ENCODE results near the gene TPPP2.
"Not testable (repeated sequence)": the region's sequence is repeated elsewhere in the genome, so short reads cannot be mapped to it uniquely, and the experiment has no call there.

Gene TPPP2

DNA sequence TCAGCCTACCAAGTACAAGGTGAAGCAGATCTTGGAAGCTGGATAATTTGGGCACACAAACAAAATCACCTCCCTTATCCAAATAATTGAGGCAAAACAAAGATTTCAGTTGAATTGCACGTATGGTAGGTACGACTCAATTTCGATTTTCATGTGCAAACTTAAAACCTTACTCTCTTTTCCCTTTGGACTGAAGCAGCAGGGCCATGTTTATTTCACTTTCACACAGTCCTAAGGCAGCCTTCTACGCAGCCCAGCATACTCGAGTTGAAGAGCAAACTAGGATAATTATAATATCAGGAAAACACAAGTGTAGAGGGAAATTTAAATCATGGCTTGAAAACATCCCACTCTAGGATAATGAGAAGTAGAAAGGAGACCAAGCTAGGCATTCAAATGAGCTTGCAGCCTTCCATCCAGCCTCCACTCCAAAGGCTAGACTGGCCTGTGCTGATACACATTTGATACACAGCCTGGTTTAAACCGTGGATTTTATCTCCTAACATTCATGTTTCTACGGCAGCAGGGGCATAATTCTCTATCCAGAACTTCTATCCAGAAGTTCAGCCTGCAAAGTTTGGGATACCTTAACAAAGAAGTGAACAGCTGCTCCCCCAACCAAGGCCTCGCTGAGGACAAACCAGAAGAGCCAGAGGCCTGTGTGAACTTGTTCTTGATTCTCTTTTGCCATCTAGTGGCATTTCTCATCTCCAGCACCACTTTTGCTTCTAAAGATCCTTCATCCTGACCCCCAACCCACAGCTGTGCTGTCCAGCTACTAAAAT is 9.8 kb downstream of the TPPP2 start:
- no peak overlapping the region for H3K9ac ChIP-seq (ENCODE audit: low read depth, low read length)
- no peaks in the 10 kb centered on the region for H3K36me3 ChIP-seq (ENCODE audit: control insufficient read depth, insufficient read depth, low read length)
- H3K27ac ChIP-seq (ENCODE audit: low read depth, low read length) = no peak overlapping the region
- H3K4me3 ChIP-seq (ENCODE audit: low read depth, low read length) = no peak overlapping the region
- no peaks in the 10 kb centered on the region for H3K27me3 ChIP-seq (ENCODE audit: control insufficient read depth, insufficient read depth, low read length)
- H3K9me3 ChIP-seq (ENCODE audit: control insufficient read depth, insufficient read depth, low read length) = no peaks in the 10 kb centered on the region
- H3K4me1 ChIP-seq (ENCODE audit: control insufficient read depth, insufficient read depth, low read length) = peaks cover 16% of the 10 kb centered on the region

GRCh38 chr14:21040370-21040925 is 10.4 kb downstream of the TPPP2 start:
- Histone ChIP-seq H3K4me1 (ENCODE audit: control insufficient read depth, insufficient read depth, low read length) (peaks cover 16% of the 10 kb centered on the region), H3K9ac (ENCODE audit: low read depth, low read length) (no peak overlapping the region), H3K9me3 (ENCODE audit: control insufficient read depth, insufficient read depth, low read length) (no peaks in the 10 kb centered on the region), H3K36me3 (ENCODE audit: control insufficient read depth, insufficient read depth, low read length) (no peaks in the 10 kb centered on the region), H3K27ac (ENCODE audit: low read depth, low read length) (no peak overlapping the region), H3K27me3 (ENCODE audit: control insufficient read depth, insufficient read depth, low read length) (no peaks in the 10 kb centered on the region), H3K4me3 (ENCODE audit: low read depth, low read length) (no peak overlapping the region)

DNA sequence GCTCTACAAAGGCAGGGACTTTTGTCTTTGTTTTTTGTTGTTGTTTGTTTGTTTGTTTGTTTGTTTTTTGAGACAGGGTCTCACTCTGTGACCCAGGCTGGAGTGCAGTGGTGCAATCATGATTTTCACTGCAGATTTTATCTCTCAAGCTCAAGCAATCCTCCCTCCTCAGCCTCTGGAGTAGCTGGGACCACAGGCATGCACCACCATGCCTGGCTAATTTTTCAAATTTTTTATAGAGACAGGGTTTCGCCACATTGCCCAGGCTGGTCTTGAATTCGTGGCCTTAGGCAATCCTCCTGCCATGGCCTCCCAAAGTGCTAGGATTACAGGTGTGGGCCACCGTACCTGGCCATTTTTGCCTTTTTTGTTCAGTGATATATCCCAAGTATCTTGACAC is 10.9 kb downstream of the TPPP2 start:
- H3K36me3 ChIP-seq (ENCODE audit: control insufficient read depth, insufficient read depth, low read length); H3K27me3 ChIP-seq (ENCODE audit: control insufficient read depth, insufficient read depth, low read length); H3K9me3 ChIP-seq (ENCODE audit: control insufficient read depth, insufficient read depth, low read length); H3K27ac ChIP-seq (ENCODE audit: low read depth, low read length); H3K9ac ChIP-seq (ENCODE audit: low read depth, low read length); H3K4me3 ChIP-seq (ENCODE audit: low read depth, low read length): not testable (repeated sequence)
- H3K4me1 ChIP-seq (ENCODE audit: control insufficient read depth, insufficient read depth, low read length) = peaks cover 16% of the 10 kb centered on the region

DNA sequence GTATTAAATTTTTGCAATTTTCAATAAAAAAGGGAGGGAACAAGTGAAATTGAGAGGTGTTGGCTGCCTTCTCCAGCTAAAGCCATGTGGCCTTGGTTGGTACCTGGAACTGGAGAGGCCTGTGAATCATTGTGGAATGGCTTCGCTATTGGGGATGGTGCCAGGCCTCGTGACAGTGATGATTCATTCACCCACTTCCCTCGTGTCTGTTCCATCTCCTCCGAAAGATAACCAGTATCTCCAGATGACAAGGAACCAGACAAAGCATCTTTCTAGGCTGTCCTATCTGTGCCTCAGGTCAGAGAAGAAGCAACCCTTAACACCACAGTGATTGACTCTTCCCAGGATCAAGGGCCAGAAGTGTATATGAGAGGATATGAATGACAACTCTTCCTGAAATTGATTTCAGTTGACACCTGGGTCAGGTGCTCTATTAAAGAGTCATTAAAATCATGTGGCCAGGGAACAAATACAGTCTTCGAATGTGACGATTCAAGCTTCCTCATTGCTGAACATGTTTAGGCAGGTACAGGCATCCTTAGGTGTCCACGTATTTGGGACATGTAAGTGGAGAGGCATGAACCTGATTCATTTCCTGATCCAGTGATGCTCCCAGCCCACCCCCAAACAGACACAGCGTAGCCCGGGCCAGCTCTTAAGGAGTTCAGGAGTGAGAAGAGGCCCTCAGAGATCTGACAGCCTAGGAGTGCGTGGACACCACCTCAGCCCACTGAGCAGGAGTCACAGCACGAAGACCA is 11.8 kb downstream of the TPPP2 start, which contains the start of gene RNASE7:
RNASE7 (plus strand) TSS at position 687 of the 758 bp plus-strand sequence. CDS start 631 bp downstream, outside the sequence.
- Histone ChIP-seq H3K4me1 (ENCODE audit: control insufficient read depth, insufficient read depth, low read length) (peaks cover 16% of the 10 kb centered on the region), H3K4me3 (ENCODE audit: low read depth, low read length) (no peak within 1 kb of the TSS), H3K27me3 (ENCODE audit: control insufficient read depth, insufficient read depth, low read length) (no peaks in the 10 kb centered on the region), H3K9me3 (ENCODE audit: control insufficient read depth, insufficient read depth, low read length) (no peaks in the 10 kb centered on the region), H3K36me3 (ENCODE audit: control insufficient read depth, insufficient read depth, low read length) (no peaks in the 10 kb centered on the region), H3K27ac (ENCODE audit: low read depth, low read length) (no peak within 1 kb of the TSS), H3K9ac (ENCODE audit: low read depth, low read length) (no peak within 1 kb of the TSS)

GRCh38 chr14:21042918-21043317 is 12.9 kb downstream of the TPPP2 start:
- no peak overlapping the region for H3K9ac ChIP-seq (ENCODE audit: low read depth, low read length)
- peaks cover 16% of the 10 kb centered on the region for H3K4me1 ChIP-seq (ENCODE audit: control insufficient read depth, insufficient read depth, low read length)
- H3K9me3 ChIP-seq (ENCODE audit: control insufficient read depth, insufficient read depth, low read length) = no peaks in the 10 kb centered on the region
- no peaks in the 10 kb centered on the region for H3K27me3 ChIP-seq (ENCODE audit: control insufficient read depth, insufficient read depth, low read length)
- no peaks in the 10 kb centered on the region for H3K36me3 ChIP-seq (ENCODE audit: control insufficient read depth, insufficient read depth, low read length)
- H3K27ac ChIP-seq (ENCODE audit: low read depth, low read length) = no peak overlapping the region
- no peak overlapping the region for H3K4me3 ChIP-seq (ENCODE audit: low read depth, low read length)

DNA sequence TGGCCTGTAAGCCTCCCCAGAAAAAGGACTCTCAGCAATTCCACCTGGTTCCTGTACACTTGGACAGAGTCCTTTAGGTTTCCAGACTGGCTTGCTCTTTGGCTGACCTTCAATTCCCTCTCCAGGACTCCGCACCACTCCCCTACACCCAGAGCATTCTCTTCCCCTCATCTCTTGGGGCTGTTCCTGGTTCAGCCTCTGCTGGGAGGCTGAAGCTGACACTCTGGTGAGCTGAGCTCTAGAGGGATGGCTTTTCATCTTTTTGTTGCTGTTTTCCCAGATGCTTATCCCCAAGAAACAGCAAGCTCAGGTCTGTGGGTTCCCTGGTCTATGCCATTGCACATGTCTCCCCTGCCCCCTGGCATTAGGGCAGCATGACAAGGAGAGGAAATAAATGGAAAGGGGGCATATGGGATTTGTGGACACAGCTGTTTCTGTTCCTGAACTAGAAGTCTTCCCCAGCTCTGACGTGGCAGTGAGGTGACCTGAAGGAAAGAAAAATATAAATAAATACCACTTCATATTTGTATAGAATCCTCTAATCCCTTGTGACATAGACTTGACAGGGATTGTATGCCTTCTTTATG is 13.5 kb downstream of the TPPP2 start:
- Histone ChIP-seq H3K9ac (ENCODE audit: low read depth, low read length) (no peak overlapping the region), H3K4me1 (ENCODE audit: control insufficient read depth, insufficient read depth, low read length) (peaks cover 15% of the 10 kb centered on the region), H3K9me3 (ENCODE audit: control insufficient read depth, insufficient read depth, low read length) (no peaks in the 10 kb centered on the region), H3K4me3 (ENCODE audit: low read depth, low read length) (no peak overlapping the region), H3K36me3 (ENCODE audit: control insufficient read depth, insufficient read depth, low read length) (no peaks in the 10 kb centered on the region), H3K27me3 (ENCODE audit: control insufficient read depth, insufficient read depth, low read length) (no peaks in the 10 kb centered on the region), H3K27ac (ENCODE audit: low read depth, low read length) (no peak overlapping the region)

DNA sequence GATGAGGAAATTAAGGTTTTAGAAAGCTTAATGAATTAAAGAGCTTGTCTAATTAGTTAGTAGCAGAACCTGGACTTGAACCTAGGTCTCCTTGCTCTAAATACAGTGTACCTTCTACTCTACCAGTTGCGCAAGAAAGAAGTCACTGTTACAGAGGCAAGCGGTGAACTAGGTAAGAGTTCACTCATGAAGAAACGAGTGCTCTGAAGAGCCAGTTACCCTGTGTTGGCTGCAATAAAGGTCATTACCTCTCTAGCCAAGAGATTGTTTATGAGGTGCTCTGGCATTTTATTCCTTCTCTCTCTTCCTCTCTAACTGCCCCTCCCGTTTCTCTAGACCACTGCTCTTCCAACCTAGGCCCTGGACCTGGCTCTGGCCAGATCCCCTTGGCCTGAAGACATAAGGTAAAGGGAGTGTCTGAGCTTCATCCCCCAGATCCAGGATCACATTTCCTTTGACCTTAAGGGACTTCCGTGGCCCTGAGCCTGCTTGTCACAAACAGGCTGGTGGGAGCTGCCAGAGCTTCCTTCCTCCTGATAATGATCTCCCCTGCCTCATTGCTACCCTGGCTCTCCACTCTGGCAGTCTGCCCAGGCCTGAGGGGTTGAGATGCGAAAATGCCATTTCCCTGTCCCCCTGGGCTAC is 14.1 kb downstream of the TPPP2 start:
- H3K4me1 ChIP-seq (ENCODE audit: control insufficient read depth, insufficient read depth, low read length) = peaks cover 9% of the 10 kb centered on the region
- no peaks in the 10 kb centered on the region for H3K27me3 ChIP-seq (ENCODE audit: control insufficient read depth, insufficient read depth, low read length)
- H3K36me3 ChIP-seq (ENCODE audit: control insufficient read depth, insufficient read depth, low read length) = no peaks in the 10 kb centered on the region
- H3K9me3 ChIP-seq (ENCODE audit: control insufficient read depth, insufficient read depth, low read length) = no peaks in the 10 kb centered on the region
- H3K4me3 ChIP-seq (ENCODE audit: low read depth, low read length) = no peak overlapping the region
- no peak overlapping the region for H3K9ac ChIP-seq (ENCODE audit: low read depth, low read length)
- H3K27ac ChIP-seq (ENCODE audit: low read depth, low read length) = no peak overlapping the region

GRCh38 chr14:21047378-21047781 is 17.4 kb downstream of the TPPP2 start:
- Histone ChIP-seq H3K4me3 (ENCODE audit: low read depth, low read length) (no peak overlapping the region), H3K9me3 (ENCODE audit: control insufficient read depth, insufficient read depth, low read length) (no peaks in the 10 kb centered on the region), H3K36me3 (ENCODE audit: control insufficient read depth, insufficient read depth, low read length) (no peaks in the 10 kb centered on the region), H3K9ac (ENCODE audit: low read depth, low read length) (no peak overlapping the region), H3K4me1 (ENCODE audit: control insufficient read depth, insufficient read depth, low read length) (no peaks in the 10 kb centered on the region), H3K27me3 (ENCODE audit: control insufficient read depth, insufficient read depth, low read length) (no peaks in the 10 kb centered on the region), H3K27ac (ENCODE audit: low read depth, low read length) (no peak overlapping the region)

- H3K27me3 ChIP-seq (ENCODE audit: control insufficient read depth, insufficient read depth, low read length) = no peaks in the 10 kb centered on the region
- no peak overlapping the region for H3K4me3 ChIP-seq (ENCODE audit: low read depth, low read length)
- no peaks in the 10 kb centered on the region for H3K4me1 ChIP-seq (ENCODE audit: control insufficient read depth, insufficient read depth, low read length)
- no peak overlapping the region for H3K27ac ChIP-seq (ENCODE audit: low read depth, low read length)
- H3K9ac ChIP-seq (ENCODE audit: low read depth, low read length) = no peak overlapping the region
- H3K9me3 ChIP-seq (ENCODE audit: control insufficient read depth, insufficient read depth, low read length) = no peaks in the 10 kb centered on the region
- no peaks in the 10 kb centered on the region for H3K36me3 ChIP-seq (ENCODE audit: control insufficient read depth, insufficient read depth, low read length)
These were observed 18.6 kb downstream of the TPPP2 start for GRCh38 chr14:21048638-21049037.

DNA sequence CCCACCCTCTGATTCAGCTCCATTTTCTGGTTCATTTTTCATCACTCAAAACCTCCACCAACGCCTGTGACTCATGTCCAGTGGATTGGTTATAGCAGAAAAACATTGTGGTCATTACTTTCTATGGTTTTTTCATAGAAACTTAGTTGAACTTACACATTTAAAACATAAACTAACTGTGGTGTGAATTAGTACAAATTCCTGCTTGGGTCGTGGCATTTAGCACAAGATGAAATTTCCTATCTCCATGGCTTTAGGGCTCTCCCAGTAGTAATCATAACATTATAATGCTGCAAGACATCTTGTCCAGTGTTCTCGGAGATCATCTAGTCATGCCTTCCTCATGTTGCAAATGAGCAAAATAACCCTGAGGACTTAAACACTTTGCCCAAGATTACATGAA is 19.3 kb downstream of the TPPP2 start:
- no peak overlapping the region for H3K9ac ChIP-seq (ENCODE audit: low read depth, low read length)
- no peaks in the 10 kb centered on the region for H3K4me1 ChIP-seq (ENCODE audit: control insufficient read depth, insufficient read depth, low read length)
- no peaks in the 10 kb centered on the region for H3K36me3 ChIP-seq (ENCODE audit: control insufficient read depth, insufficient read depth, low read length)
- H3K4me3 ChIP-seq (ENCODE audit: low read depth, low read length) = no peak overlapping the region
- H3K27ac ChIP-seq (ENCODE audit: low read depth, low read length) = no peak overlapping the region
- no peaks in the 10 kb centered on the region for H3K9me3 ChIP-seq (ENCODE audit: control insufficient read depth, insufficient read depth, low read length)
- no peaks in the 10 kb centered on the region for H3K27me3 ChIP-seq (ENCODE audit: control insufficient read depth, insufficient read depth, low read length)

Data from HUES48 (cell line).